Panc1 (cell line): ENCODE data around the gene HACL1.

Experiments used
- POLR2AphosphoS5 ChIP-seq: IDR thresholded peaks from 2 replicates; pipeline ENCODE4 v1.6.1; 2012; ENCODE audit warnings: mild to moderate bottlenecking, low read depth, low read length, moderate library complexity
- SIN3A ChIP-seq: IDR thresholded peaks from 2 replicates; pipeline ENCODE4 v1.6.1; 2012; ENCODE audit warnings: low read depth, mild to moderate bottlenecking, low read length, moderate library complexity, borderline replicate concordance; ENCODE audit not compliant: insufficient read depth
- TCF7L2 ChIP-seq: IDR thresholded peaks from 2 replicates; pipeline ENCODE4 v1.6.1; 2011; ENCODE audit warnings: mild to moderate bottlenecking, low read depth, low read length, inconsistent platforms
- TF ChIP-seq, protein P1 (sequence below): fragments of 450-650 bp; IDR thresholded peaks from 2 replicates; pipeline ENCODE4 v1.5.1; 2017; ENCODE audit warnings: mild to moderate bottlenecking
- TF ChIP-seq, protein P2 (sequence below), 2 experiments: IDR thresholded peaks; 2 replicates each; pipeline ENCODE4 v1.6.1; 2011 to 2012; ENCODE audit warnings: low read depth in 2 of 2, control low read depth in 1 of 2, low read length in 1 of 2, mild to moderate bottlenecking in 1 of 2, moderate library complexity in 1 of 2; ENCODE audit not compliant: insufficient read depth in 1 of 2

DNA sequence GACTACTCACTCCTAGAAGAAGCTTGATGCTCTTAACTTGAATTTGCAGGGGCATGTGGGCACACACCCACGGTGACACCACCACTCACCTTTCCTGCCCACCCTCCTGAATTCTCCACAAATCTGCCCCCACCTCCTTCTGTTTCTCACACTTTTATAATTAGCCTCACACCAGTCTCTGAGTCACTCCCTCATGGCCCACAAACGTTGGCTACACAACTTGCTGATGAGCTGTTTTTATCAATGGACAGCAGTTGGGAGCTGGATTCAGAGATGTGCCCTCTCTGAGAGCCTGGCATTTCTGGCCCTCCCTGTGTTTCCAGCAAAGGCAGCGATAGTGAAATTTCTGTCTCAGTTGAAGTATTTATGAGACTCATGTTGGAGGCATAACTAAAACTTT lies 81.2 kb downstream of the HACL1 start:
- TF ChIP-seq, protein P1, sequence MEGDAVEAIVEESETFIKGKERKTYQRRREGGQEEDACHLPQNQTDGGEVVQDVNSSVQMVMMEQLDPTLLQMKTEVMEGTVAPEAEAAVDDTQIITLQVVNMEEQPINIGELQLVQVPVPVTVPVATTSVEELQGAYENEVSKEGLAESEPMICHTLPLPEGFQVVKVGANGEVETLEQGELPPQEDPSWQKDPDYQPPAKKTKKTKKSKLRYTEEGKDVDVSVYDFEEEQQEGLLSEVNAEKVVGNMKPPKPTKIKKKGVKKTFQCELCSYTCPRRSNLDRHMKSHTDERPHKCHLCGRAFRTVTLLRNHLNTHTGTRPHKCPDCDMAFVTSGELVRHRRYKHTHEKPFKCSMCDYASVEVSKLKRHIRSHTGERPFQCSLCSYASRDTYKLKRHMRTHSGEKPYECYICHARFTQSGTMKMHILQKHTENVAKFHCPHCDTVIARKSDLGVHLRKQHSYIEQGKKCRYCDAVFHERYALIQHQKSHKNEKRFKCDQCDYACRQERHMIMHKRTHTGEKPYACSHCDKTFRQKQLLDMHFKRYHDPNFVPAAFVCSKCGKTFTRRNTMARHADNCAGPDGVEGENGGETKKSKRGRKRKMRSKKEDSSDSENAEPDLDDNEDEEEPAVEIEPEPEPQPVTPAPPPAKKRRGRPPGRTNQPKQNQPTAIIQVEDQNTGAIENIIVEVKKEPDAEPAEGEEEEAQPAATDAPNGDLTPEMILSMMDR = no peak
- TF ChIP-seq SIN3A = no peak
- TF ChIP-seq POLR2AphosphoS5 = no peak
- TF ChIP-seq TCF7L2 = no peak
- TF ChIP-seq, protein P2, sequence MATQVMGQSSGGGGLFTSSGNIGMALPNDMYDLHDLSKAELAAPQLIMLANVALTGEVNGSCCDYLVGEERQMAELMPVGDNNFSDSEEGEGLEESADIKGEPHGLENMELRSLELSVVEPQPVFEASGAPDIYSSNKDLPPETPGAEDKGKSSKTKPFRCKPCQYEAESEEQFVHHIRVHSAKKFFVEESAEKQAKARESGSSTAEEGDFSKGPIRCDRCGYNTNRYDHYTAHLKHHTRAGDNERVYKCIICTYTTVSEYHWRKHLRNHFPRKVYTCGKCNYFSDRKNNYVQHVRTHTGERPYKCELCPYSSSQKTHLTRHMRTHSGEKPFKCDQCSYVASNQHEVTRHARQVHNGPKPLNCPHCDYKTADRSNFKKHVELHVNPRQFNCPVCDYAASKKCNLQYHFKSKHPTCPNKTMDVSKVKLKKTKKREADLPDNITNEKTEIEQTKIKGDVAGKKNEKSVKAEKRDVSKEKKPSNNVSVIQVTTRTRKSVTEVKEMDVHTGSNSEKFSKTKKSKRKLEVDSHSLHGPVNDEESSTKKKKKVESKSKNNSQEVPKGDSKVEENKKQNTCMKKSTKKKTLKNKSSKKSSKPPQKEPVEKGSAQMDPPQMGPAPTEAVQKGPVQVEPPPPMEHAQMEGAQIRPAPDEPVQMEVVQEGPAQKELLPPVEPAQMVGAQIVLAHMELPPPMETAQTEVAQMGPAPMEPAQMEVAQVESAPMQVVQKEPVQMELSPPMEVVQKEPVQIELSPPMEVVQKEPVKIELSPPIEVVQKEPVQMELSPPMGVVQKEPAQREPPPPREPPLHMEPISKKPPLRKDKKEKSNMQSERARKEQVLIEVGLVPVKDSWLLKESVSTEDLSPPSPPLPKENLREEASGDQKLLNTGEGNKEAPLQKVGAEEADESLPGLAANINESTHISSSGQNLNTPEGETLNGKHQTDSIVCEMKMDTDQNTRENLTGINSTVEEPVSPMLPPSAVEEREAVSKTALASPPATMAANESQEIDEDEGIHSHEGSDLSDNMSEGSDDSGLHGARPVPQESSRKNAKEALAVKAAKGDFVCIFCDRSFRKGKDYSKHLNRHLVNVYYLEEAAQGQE (IDR thresholded peaks at IDR 0.05; ENCODE audit: insufficient read depth in 1 of 2, low read depth in 2 of 2, low read length in 1 of 2) = no peak
